B cell (primary cell): ENCODE data around the gene PSMG4.

Source experiments
- CTCF ChIP-seq: fragments of 200-600 bp; IDR thresholded peaks from one replicate; pipeline ENCODE4 v1.8.0; 2022; ENCODE audit warnings: antibody characterized with exemption, mild to moderate bottlenecking
- EZH2 ChIP-seq: IDR thresholded peaks from 2 replicates; pipeline ENCODE4 v1.6.1; 2012; ENCODE audit warnings: borderline replicate concordance, low read depth, mild to moderate bottlenecking, moderate library complexity, low read length; ENCODE audit not compliant: insufficient read depth, poor library complexity, severe bottlenecking

GRCh38 chr6:3249821-3250220 lies 8.9 kb upstream of the PSMG4 start:
- no peak for TF ChIP-seq CTCF
- TF ChIP-seq EZH2 = no peak
